HepG2 (cell line): ENCODE data around the gene RAB1B. TPM values are rescaled to one million over a fixed set of nuclear protein-coding genes. Genes with fewer than 3 reads are reported as not detected.

Source experiments
- AGO1 ChIP-seq: fragments of 200-400 bp; formaldehyde crosslinking; IDR thresholded peaks from 2 replicates; pipeline ENCODE4 v1.6.1; 2017; ENCODE audit warnings: mild to moderate bottlenecking, low read depth, low read length, moderate library complexity; ENCODE audit not compliant: poor library complexity, severe bottlenecking
- BHLHE40 ChIP-seq: IDR thresholded peaks from 2 replicates; pipeline ENCODE4 v1.6.1; 2011; ENCODE audit warnings: low read length, improper control_type of control experiment
- CENPT ChIP-seq: sonication (generic); formaldehyde crosslinking; IDR thresholded peaks from 2 replicates; pipeline ENCODE4 v1.8.0; 2022; ENCODE audit warnings: low read depth, mild to moderate bottlenecking, moderate library complexity, missing genetic modification reagents
- CHD4 ChIP-seq: fragments of 200-600 bp; sonication (generic); IDR thresholded peaks from 2 replicates; pipeline ENCODE4 v1.7.0; 2017; ENCODE audit warnings: mild to moderate bottlenecking, low read length, borderline replicate concordance
- CSRNP2 ChIP-seq: sonication (generic); formaldehyde crosslinking; conservative IDR thresholded peaks from 2 replicates; pipeline ENCODE4 v1.8.0; 2022; ENCODE audit warnings: low read depth, missing genetic modification reagents
- DPF2 ChIP-seq: sonication (generic); formaldehyde crosslinking; IDR thresholded peaks from 2 replicates; pipeline ENCODE4 v1.4.0; 2020; ENCODE audit warnings: mild to moderate bottlenecking, low read depth, missing genetic modification reagents, borderline replicate concordance
- FUBP1 ChIP-seq: sonication (generic); formaldehyde crosslinking; IDR thresholded peaks from 2 replicates; pipeline ENCODE4 v1.5.1; 2020; ENCODE audit warnings: missing genetic modification reagents, mild to moderate bottlenecking, borderline replicate concordance
- GPBP1L1 ChIP-seq: sonication (generic); formaldehyde crosslinking; IDR thresholded peaks from 2 replicates; pipeline ENCODE4 v1.5.0; 2020; ENCODE audit warnings: mild to moderate bottlenecking, missing genetic modification reagents
- HNRNPUL1 ChIP-seq: fragments of 200-400 bp; formaldehyde crosslinking; IDR thresholded peaks from 2 replicates; pipeline ENCODE4 v1.6.1; 2017; ENCODE audit warnings: low read depth, mild to moderate bottlenecking, low read length, moderate library complexity
- KAT2B ChIP-seq: fragments of 150-350 bp; IDR thresholded peaks from 2 replicates; pipeline ENCODE4 v1.6.1; 2014; ENCODE audit warnings: low read depth, low read length, borderline replicate concordance
- MIXL1 ChIP-seq: IDR thresholded peaks from 2 replicates; pipeline ENCODE4 v1.6.1; 2016
- NFYC ChIP-seq: IDR thresholded peaks from 2 replicates; pipeline ENCODE4 v1.6.1; 2016; ENCODE audit warnings: missing genetic modification reagents, missing compliant biosample characterization
- NR2F2 ChIP-seq: IDR thresholded peaks from 2 replicates; pipeline ENCODE4 v1.6.1; 2012; ENCODE audit warnings: low read depth, inconsistent platforms, borderline replicate concordance
- SNRNP70 ChIP-seq: fragments of 200-400 bp; formaldehyde crosslinking; IDR thresholded peaks from 2 replicates; pipeline ENCODE4 v1.6.1; 2017; ENCODE audit warnings: mild to moderate bottlenecking, low read depth, low read length, moderate library complexity
- ZMYM4 ChIP-seq: sonication (generic); formaldehyde crosslinking; IDR thresholded peaks from 2 replicates; pipeline ENCODE4 v1.8.1; 2023; ENCODE audit warnings: mild to moderate bottlenecking, missing genetic modification reagents
- ZNF343 ChIP-seq: sonication (generic); formaldehyde crosslinking; IDR thresholded peaks from 2 replicates; pipeline ENCODE4 v1.4.0; 2020; ENCODE audit warnings: mild to moderate bottlenecking, missing genetic modification reagents
- ZNF589 ChIP-seq: sonication (generic); formaldehyde crosslinking; conservative IDR thresholded peaks from 2 replicates; pipeline ENCODE4 v1.8.0; 2022; ENCODE audit warnings: mild to moderate bottlenecking, moderate library complexity, missing genetic modification reagents
- ZNF609 ChIP-seq: sonication (generic); formaldehyde crosslinking; IDR thresholded peaks from 2 replicates; pipeline ENCODE4 v1.4.0; 2020; ENCODE audit warnings: mild to moderate bottlenecking, missing genetic modification reagents, borderline replicate concordance
- ZNF615 ChIP-seq: sonication (generic); formaldehyde crosslinking; IDR thresholded peaks from 2 replicates; pipeline ENCODE4 v1.5.0; 2020; ENCODE audit warnings: mild to moderate bottlenecking, missing genetic modification reagents, borderline replicate concordance
- ZNF772 ChIP-seq: sonication (generic); formaldehyde crosslinking; IDR thresholded peaks from 2 replicates; pipeline ENCODE4 v1.5.0; 2020; ENCODE audit warnings: mild to moderate bottlenecking, missing genetic modification reagents
- polyA plus RNA-seq, 8 experiments: library from polyadenylated mRNA; depleted of rRNA in 3 of 8; stranded (reverse) in 7 of 8; unstranded in 1 of 8; fragments of >200 nt; fragmentation: Illumina TruSeq in 4 of 8; extraction: Trizol in 4 of 8; gene quantifications; 2 replicates each; pipeline versions ENCODE4 v1.2.1 to v1.2.3, GENCODE V29; 2011 to 2016; ENCODE audit warnings: low read depth in 4 of 8, missing spikeins in 1 of 8, mixed read lengths in 1 of 8; ENCODE audit not compliant: insufficient read depth in 1 of 8
- total RNA-seq, 5 experiments: library from RNA; depleted of rRNA; stranded (reverse); fragments of >200 nt; fragmentation: Illumina TruSeq; extraction: Trizol; gene quantifications; 2 replicates each; pipeline ENCODE4 v1.2.3, GENCODE V29; 2016; ENCODE audit warnings: low read depth in 1 of 5

The RAB1B gene
- total and polyA plus RNA-seq, 2 of the 13 experiments (the other 11 are each of a cell fraction or from before 2014, with no cell fraction given): 77.9 to 87.9 TPM

GRCh38 chr11:66313321-66314185, 45.1 kb downstream of the RAB1B start (continued):
- TF ChIP-seq CSRNP2 (CRISPR knock-in tag) (no peak), MIXL1 (CRISPR knock-in tag) (no peak), ZNF615 (CRISPR knock-in tag) (no peak), CENPT (CRISPR knock-in tag) (no peak), NR2F2 (no peak; the same call in 1 of the 2 replicates), AGO1 (no peak), HNRNPUL1 (no peak), ZNF343 (no peak), CHD4 (no peak; the same call in 1 of the 2 replicates), ZMYM4 (CRISPR knock-in tag) (peak; percentile 41; the same call in 1 of the 2 replicates), BHLHE40 (no peak), NFYC (CRISPR knock-in tag) (no peak), ZNF772 (no peak), ZNF589 (CRISPR knock-in tag) (no peak), GPBP1L1 (CRISPR knock-in tag) (no peak), KAT2B (no peak), FUBP1 (CRISPR knock-in tag) (no peak), ZNF609 (CRISPR knock-in tag) (no peak), SNRNP70 (no peak), DPF2 (no peak)
